ENCODE results near the gene MUS81. TPM values are rescaled to one million over a fixed set of nuclear protein-coding genes. Genes with fewer than 3 reads are reported as not detected.

Gene MUS81
- total and polyA plus RNA-seq, 9 of the 15 experiments (the other 6 are each of a cell fraction or from before 2014, with no cell fraction given), result 13.4 to 118 (median 53.7) TPM

- TF ChIP-seq JUN (IDR thresholded peaks at IDR 0.05; ENCODE audit: borderline replicate concordance, low read depth, low read length), result no peak
- no peak for TF ChIP-seq JUN (CRISPR knock-in tag; IDR thresholded peaks at IDR 0.05; ENCODE audit: borderline replicate concordance)
- TF ChIP-seq RAD51 (IDR thresholded peaks at IDR 0.05; ENCODE audit: borderline replicate concordance, low read depth), result no peak
- no peak for TF ChIP-seq EWSR1 (IDR thresholded peaks at IDR 0.05; ENCODE audit: borderline replicate concordance, low read depth, partially characterized antibody)
- peak; percentile 61 for TF ChIP-seq CHD1 (IDR thresholded peaks at IDR 0.05; ENCODE audit: low read length)
- TF ChIP-seq HSF4 (CRISPR knock-in tag; IDR thresholded peaks at IDR 0.05; ENCODE audit: borderline replicate concordance), result no peak
- no peak for TF ChIP-seq CSDE1 (IDR thresholded peaks at IDR 0.05)
- TF ChIP-seq, protein P1, sequence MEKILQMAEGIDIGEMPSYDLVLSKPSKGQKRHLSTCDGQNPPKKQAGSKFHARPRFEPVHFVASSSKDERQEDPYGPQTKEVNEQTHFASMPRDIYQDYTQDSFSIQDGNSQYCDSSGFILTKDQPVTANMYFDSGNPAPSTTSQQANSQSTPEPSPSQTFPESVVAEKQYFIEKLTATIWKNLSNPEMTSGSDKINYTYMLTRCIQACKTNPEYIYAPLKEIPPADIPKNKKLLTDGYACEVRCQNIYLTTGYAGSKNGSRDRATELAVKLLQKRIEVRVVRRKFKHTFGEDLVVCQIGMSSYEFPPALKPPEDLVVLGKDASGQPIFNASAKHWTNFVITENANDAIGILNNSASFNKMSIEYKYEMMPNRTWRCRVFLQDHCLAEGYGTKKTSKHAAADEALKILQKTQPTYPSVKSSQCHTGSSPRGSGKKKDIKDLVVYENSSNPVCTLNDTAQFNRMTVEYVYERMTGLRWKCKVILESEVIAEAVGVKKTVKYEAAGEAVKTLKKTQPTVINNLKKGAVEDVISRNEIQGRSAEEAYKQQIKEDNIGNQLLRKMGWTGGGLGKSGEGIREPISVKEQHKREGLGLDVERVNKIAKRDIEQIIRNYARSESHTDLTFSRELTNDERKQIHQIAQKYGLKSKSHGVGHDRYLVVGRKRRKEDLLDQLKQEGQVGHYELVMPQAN (IDR thresholded peaks at IDR 0.05; ENCODE audit: borderline replicate concordance), result 0 out of 2 replicates have a peak, but pooled peaks have one; percentile 11
- TF ChIP-seq SLC30A9 (CRISPR knock-in tag; IDR thresholded peaks at IDR 0.05), result no peak
- no peak for TF ChIP-seq ZNF644 (tag; IDR thresholded peaks at IDR 0.05; ENCODE audit: low read depth)
- TF ChIP-seq HDAC3 (IDR thresholded peaks at IDR 0.05; ENCODE audit: borderline replicate concordance, partially characterized antibody), result no peak
- TF ChIP-seq CTBP1 (IDR thresholded peaks at IDR 0.05; ENCODE audit: borderline replicate concordance), result no peak
- TF ChIP-seq BCOR (IDR thresholded peaks at IDR 0.05), result no peak
- peak; percentile 12; the same call in 1 of the 2 replicates for TF ChIP-seq RB1 (IDR thresholded peaks at IDR 0.05; ENCODE audit: low read depth)
These were observed 902 bp downstream of the MUS81 start (continued) for GRCh38 chr11:65861165-65861505.
